EL (cell line): ENCODE results near the gene SPHK1.
A peak's percentile ranks its signal among the peaks of the same experiment; 100 is the strongest.

ENCODE experiments used
- DNase-seq: peaks from one replicate; pipeline ENCODE4 v3.0.0-alpha.2; 2016

Gene SPHK1

DNA sequence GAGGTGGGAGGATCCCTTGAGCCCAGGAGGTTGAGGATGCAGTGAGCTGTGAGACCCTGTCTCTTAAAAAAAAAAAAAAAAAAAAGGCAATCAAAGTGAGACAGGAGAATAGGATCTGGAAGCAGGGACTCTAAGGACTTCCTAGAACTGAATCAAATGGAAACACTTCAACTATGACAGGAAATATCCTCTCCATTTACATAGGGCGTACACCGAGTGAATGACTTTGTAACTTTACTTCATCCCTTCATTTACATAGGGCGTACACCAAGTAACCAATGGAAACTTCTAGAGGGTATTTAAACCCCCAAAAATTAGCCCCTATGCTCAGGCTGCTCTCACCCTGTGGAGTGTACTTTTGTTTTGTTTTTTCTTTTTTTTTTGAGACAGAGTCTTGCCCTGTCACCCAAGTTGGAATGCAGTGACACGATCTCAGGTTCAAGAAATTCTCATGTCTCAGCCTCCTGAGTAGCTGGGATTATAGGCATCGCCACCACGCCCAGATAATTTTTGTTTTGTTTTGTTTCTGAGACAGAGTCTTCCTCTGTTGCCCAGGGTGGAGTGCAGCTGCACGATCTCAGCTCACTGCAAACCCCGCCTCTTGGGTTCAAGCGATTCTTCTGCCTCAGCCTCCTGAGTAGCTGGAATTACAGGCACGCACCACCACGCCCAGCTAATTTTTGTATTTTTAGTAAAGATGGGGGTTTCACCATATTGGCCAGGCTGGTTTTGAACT, 21.1 kb upstream of the SPHK1 start:
- DNase-seq, result no peak

DNA sequence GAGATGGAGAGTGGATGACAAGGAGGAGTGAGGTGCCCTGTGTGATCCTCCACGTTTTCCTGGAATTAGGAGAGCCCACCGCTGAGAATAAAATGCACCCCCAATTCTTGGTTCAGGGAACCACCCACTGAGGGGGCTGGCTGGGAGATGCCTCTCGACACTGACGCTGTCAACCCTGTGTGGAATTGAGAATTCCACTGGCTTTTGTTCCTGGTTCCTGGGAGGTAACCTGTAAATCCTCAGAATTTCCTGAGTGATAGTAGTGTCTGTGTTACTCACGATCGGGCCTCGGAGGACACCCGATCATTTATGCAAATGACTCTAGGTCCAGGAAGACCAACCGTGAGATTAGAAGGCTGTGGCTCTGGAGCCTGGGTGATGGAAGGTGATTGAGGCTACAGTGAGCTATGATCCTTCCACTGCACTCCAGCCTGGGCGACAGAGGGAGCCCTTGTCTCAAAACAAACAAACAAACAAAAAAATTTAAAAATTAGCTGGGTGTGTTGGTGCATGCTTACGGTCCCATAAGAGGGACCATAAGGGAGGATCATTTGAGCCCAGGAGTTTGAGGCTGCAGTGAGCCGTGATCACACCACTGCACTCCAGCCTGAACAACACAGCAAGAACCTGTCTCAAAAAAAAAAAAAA, 19.0 kb upstream of the SPHK1 start:
- DNase-seq, result no peak

DNA sequence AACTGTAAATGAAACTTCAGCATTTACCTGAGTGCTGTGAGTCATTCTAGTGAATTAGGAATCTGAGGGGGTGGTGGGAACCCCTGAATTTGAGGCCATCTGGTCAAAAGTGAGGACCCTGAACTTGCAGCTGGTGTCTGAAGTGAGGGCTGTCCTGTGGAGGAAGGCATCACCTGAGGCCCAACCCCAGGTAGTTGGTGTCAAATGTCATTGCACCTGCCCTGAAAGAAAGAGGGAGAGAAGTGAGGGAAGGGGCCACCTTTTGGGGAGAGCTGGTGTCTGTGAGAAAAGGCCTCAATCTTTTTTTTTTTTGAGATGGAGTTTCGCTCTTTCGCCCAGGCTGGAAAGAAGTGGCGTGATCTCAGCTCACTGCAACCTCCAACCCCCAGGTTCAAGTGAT, 18.2 kb upstream of the SPHK1 start:
- no peak for DNase-seq

GRCh38 chr17:76367642-76368041, 16.8 kb upstream of the SPHK1 start:
- DNase-seq, result no peak

- peak; percentile 75 for DNase-seq
These were observed 15.9 kb upstream of the SPHK1 start for GRCh38 chr17:76368545-76368944.

DNA sequence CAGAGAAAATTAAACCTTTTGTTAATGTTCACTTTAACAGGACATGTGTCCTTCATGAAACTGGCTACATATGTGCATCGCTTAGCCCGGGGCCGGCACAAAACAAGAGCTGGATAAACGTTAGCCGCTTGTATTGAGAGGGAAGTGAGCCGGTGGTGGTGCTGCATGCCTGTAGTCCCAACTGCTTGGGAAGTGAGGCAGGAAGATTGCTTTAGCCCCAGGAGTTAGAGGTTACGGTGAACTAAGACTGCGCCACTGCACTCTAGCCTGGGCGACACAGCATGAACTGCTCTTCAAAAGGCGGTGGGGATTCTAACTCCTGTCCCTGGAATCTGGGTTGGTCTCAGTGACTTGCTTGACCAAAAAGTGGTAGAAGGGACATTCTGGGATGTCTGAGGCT, 15.0 kb upstream of the SPHK1 start:
- DNase-seq, result no peak

DNA sequence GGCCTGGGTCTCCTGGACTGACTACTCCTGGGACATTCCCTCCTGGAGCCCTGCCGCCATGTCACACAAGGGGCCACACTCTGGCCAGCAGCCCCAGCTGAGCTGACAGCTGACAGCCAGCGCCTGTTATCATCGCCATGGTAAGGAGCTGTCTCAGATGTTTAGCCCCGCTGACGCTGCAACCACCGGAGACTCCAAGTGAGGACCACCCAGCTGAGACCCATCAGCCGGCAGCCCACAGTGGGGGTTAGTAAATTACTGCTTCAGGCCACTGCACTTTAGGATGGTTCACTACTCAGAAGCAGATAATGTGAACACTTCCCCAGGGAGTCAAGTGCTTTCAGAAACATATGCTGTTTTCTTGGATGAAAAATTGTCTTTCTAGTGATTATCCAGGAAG, 14.6 kb upstream of the SPHK1 start:
- DNase-seq, result no peak

GRCh38 chr17:76370261-76370993, 14.0 kb upstream of the SPHK1 start:
- peak; percentile 98 for DNase-seq

DNA sequence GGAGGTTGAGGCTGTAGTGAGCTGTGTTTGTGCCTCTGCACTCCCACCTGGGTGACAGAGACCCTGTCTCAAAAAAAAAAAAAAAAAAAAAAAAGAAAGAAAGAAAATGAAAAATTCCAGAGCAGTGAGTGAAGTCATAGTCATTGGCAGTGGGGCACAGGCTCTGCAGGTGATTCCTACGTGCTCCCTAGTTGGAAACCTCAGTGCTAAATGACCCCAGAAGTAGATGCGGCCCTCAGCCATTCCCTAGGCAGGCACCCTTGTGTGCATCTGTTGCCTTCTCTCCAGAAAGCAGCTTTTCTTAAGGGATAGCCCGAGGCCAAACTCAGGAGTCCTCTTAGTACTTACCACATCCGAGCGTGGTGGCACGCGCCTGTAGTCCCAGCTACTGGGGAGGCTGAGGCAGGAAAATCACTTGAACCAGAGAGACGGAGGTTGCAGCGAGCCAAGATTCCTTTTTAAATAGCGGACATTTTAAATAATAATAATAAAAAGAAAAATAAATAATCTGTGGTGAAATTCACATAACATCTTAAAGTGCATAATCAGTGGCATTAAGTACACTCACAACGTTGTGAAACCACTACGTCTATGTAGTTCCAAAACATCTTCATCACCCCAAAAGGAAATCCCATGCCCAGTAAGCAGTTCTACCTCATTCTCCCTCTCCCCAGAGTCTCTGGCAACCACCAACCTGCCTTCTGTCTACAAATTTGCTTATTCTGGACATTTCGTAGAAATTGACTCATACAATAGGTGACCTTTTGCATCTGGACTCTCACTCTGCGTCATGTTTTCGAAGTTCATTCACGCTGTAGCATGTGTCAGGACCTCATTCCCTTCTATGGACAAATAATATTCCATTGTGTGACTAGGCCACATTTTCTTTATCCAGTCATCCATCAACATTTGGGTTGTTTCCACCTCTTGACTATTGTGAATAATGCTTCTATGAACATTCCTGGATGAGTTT, 12.5 kb upstream of the SPHK1 start:
- peak; percentile 96 for DNase-seq

DNA sequence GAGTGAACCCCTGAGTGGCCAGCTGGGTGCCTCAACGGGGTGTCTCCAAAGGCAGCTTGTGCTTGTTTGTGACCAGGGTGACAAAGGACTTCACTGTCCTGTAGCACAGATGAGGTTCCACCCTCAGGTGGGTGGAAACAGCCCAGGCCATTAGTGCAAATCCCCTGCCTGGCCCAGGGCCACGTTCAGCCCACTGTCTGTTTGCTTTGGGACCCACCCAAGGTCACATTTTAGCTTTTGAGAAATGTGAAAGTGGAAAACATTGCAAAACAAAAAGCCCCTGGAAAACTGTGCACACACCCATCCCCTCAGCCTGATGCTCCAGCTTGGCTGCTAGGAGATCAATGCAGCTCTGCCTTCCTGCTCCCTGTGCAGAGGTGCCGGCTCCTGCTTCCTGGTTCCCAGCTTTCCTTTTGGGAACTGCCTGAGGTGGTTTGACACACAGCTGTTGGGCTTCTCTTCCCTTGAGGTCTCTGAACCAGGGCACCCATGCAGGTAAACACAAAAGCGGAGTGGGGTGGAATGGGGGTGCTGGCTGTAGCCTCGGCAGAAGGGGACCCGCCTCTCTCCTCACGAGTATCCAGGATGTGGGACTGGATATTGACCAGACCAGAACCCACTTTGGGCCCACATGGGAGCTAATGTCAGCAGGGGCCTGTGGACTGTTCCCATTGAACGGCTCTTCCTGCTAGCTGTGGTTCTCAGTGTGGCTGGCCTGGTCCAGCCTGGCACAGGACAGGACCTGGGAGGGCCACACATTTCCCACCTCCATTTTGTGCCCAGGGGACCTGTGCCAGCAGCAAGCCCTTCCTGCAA, 7.9 kb upstream of the SPHK1 start:
- no peak for DNase-seq

- no peak for DNase-seq
These were observed 5.7 kb upstream of the SPHK1 start for GRCh38 chr17:76378548-76379274.

GRCh38 chr17:76379275-76379641, 5.2 kb upstream of the SPHK1 start:
- DNase-seq, result no peak

- no peak for DNase-seq
These were observed 4.6 kb upstream of the SPHK1 start for GRCh38 chr17:76379646-76380376.

DNA sequence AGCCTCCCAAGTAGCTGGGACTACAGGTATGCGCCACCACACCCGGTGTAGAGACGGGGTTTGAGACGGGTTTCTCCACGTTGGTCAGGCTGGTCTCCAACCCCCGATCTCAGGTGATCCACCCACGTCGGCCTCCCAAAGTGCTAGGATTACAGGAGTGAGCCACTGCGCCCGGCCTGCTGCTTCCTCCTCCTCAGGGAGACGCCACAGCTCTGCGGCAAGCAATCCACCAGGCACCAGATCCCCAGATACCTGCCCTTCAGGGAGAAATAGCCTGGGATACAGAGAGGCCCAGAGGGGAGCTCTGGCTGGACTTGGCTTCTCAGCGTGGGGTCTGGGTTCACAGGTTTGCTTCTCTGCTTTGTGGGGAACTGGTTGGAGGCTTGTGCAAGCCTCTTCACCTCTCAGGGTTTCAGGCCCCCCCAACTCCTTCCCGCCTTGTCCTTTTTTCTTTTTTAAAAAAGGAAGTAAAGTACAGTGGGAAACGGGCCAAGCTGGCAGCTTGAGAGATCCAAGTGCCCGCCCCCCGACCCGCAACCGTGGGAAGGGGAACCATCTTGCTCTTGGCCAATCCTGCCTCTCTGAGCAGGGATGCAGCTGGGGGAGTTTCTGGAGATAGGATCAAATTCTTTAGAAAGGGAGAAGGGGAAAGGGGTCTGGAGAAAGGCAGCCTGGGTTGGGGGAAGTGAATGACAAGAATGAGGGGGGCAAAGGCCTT, 2.6 kb upstream of the SPHK1 start:
- DNase-seq, result peak; percentile 34

DNA sequence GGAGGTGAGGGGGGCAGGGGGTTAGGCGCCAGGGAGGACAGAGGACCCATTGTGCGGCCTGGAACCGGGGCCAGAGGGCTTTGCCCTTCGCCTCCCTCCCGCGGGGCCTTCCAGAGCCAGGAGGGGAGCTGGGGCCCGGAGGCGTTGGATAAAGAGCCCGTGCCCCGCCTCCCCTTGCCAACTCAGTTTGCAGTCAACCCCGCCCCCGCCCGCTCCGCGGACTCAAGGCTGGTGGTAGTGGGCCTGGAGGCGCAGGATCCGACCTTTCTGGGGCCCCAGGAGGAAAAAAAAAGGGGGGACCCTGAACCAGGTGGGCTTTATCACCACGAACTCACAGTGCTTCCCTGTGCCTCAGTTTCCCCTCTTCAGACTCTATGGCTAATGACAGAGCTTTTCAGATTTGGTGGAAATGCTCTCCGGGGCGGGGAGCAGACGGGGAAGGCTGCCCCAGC, 2.0 kb upstream of the SPHK1 start:
- DNase-seq, result peak; percentile 81

DNA sequence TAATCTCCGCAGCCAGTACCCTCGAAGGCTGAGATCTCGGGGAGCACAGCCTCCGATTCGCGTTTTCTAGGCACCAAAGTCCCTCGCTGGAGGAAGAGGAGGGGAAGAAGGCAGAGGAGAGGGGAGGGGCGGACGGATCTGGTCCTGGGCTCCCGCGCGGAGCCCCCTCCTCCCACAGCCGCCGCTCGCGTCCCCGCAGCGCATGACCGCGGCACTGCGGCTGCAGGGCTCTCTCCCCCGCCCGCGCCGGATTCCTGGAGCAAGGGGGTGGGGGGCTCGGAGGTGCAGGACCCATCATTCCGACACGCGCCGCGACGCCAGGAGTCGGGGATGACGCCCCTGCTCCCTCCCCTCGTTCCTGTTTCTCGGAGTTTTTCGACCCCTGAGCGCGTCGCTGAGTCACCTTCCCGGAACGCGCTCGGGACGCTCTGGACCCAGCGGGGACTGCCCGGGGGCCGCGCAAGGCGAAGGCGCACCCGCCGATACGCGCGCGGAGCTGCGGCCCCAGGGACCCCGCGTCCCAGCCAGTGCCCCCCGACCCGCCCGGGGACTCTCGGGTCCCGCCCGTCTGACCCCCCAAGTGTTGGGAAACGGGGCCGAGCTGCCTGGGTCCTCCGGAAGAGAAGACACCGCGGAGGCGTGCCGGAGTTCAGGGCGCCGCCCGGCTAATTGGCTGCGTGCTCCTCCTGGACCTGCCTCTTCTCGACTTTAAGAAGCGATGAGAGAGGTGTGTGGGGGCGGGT, 1.4 kb upstream of the SPHK1 start:
- DNase-seq, result peak; percentile 85

DNA sequence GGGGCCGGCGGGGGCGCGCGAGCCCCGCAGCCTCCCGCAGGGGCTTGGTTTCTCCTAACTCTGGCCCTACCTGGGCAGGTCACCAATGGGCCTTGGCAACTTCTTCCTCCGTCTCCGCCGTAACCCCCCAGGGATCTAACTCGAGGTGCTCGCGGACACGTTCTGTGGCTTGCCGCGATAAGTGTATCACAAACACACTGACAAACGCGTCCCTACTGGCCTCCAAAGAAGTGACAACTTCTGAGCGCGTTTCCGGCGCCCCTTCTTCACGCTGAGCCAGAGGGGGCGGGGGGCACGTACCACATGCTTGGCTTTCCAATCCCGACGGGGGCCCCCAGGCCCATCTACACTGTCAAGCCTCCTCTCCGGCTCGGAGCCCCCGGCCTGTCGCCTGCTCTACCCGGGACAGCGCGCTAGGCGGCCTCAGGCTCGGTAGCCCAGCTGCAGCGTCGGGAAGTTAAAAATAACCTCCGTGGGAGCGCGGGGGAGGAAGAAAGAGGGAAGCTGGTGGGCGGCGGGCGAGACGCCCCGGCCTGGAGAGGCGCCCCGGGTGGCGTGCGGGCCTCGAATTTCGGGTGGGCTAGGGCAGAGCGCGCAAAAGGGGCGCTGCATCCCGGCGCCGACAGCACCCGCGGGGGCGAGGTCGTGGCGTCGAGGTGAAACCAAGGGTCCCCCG, 725 bp upstream of the SPHK1 start:
- DNase-seq, result peak; percentile 63
